GM21367 (cell line): ENCODE results near the gene RNU1-1.
A peak's percentile ranks its signal among the peaks of the same experiment; 100 is the strongest.
"Not testable (repeated sequence)": the region's sequence is repeated elsewhere in the genome, so short reads cannot be mapped to it uniquely, and the experiment has no call there.

ENCODE experiments used
- ATAC-seq: cut with Tn5 transposase; IDR thresholded peaks from one replicate; pipeline ENCODE4 v1.9.1; 2021; ENCODE audit not compliant: unreplicated experiment

The RNU1-1 gene

DNA sequence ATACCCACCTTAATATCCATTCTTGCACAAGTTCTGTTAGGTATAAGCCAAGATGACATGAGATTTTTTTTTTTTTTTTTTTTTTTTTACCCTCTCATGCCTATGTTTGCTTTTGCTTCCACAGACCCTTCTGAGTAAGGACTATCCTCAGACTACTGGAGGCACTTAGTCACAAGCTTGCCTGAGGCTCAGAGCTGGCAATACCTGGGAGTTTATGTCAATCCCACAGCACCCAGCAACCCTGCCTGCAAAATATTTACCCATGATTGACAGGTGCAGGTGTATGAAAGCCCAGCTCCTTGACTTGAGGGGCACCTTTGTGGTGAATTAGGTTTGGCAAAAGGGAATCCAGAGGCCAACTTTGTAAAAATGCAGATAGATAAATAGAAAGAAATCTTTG, 11.7 kb upstream of the RNU1-1 start:
- ATAC-seq: not testable (repeated sequence)

- ATAC-seq: not testable (repeated sequence)
Observed at GRCh38 chr1:16521679-16522078, 7.6 kb upstream of the RNU1-1 start.

- ATAC-seq: no peak
Observed at GRCh38 chr1:16521288-16521583, 7.2 kb upstream of the RNU1-1 start.

- not testable (repeated sequence) for ATAC-seq
Observed at GRCh38 chr1:16520435-16521287, 6.6 kb upstream of the RNU1-1 start.

GRCh38 chr1:16519255-16519951, 5.3 kb upstream of the RNU1-1 start:
- not testable (repeated sequence) for ATAC-seq

DNA sequence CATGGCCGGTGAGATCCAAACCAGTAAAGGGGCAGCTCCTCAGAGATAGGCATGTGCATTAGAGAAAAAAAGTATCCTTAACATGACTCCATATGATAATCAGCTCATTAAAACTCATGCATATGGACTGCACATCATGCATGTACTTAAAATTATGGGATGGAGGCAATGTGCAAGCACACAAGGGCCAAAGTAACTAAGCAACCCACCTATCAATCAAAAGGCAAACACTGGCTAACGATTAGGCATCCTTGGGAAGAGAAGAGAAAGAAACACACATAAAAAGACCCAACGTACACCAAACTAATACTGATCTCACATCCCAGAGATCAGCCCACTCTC, 4.8 kb upstream of the RNU1-1 start:
- not testable (repeated sequence) for ATAC-seq

DNA sequence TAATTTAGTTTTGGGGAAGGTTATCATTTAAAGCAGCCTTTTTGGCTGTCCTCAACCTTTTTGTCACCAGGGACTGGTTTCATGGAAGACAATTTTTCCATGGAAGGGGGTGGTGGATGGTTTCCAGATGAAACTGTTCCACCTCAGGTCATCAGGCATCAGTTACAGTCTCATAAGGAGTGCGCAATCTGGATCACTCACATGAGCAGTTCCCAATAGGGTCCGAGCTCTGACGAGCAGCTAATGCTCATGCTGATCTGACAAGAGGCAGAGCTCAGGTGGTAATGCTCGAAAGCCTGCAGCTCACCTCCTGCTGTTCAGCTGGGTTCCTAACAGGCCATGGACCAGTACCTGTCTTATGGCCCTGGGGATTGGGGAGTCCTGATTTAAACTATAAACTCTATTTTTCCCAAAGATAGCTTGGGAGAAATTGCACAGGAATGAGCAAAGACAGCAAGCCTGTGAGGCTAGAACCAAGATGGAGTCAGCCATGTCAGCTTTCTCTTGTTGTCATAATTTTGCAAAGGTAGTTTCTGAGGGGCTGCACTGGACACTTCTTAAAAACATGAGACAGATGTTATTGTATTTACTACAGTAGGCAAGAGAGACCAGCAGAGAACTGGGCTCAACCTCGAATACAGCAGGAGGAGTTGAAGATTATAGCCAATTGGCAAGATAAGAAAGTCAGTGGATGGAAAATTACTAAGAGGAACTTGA, 2.8 kb upstream of the RNU1-1 start:
- ATAC-seq: not testable (repeated sequence)

DNA sequence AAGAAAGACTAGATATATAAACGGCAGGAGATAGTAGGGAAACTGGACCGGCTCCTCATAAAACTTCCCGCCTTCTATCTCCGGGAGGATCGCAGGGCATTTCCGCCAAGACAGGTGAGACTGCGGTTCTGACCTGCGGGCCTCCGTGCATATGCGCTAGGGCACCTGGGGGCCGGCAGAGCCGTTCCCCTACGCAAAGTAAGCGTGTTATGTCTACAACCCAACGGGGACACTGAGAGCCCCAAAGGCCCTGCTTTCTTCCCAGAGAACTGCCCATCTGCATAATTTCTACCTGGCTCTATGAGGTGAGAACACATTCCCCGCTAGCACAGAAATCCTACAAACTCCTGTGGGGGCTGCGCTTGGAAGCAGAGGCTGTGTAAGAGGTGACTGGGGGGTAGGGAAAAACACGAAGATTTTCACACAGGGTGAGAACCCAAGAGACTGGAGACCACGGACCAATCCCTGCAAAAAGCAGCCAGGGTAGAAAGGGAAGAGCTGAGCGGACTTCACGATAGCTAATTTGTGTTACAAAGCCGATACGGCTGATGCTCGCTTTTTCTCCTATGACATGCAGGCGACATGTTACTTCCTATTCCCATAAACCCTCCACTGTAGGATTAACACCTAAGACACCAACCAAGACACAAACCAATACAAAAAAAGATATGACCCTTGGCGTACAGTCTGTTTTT, 526 bp downstream of the RNU1-1 start:
- peak; percentile 65 for ATAC-seq

- not testable (repeated sequence) for ATAC-seq
Observed at GRCh38 chr1:16512624-16513411, 1.3 kb downstream of the RNU1-1 start.

DNA sequence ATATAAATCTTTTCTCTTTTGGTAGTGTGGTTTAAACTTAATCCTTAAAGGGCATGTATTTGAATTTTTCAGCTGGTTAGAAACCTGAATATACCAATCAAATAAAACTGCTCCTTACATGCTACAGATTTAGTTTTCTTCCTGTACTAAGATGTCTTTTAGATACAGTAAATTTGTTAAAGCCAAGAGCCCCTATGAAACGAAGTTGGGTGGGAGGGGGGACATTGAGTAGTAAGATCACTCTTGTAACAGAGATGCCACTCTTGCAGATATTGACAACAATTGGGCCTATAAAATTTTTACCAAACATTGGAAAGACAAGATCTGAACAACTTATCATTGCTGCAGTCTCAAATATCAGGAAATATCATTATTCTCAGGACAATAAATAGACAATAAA, 2.2 kb downstream of the RNU1-1 start:
- not testable (repeated sequence) for ATAC-seq

DNA sequence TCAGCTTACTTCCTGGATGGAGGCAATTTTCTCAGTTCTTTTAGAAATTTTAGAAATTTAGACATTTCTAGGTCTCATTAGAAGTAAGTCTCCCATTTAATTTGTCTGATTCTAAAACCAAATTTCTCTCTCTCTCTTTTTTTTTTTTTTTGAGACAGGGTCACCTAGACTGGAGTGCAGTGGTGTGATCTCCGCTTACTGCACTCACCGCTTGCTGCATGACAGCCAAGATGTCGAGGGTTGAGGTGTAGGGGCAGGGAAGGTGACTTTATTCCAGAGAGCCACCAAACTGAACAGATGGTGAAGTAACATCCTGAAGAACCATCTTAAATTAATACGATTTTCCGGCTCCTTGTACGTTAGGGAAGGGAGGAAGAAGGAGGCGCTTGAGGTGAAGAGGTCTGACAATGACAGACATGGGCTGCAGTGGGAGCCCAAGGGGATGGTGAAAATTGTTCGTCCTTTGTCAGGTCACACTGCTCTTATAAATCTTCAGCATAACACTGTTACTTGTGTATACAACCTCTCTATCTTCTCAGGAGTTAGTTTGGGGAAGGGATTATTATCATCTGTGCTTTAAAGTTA, 5.1 kb downstream of the RNU1-1 start:
- ATAC-seq: not testable (repeated sequence)

DNA sequence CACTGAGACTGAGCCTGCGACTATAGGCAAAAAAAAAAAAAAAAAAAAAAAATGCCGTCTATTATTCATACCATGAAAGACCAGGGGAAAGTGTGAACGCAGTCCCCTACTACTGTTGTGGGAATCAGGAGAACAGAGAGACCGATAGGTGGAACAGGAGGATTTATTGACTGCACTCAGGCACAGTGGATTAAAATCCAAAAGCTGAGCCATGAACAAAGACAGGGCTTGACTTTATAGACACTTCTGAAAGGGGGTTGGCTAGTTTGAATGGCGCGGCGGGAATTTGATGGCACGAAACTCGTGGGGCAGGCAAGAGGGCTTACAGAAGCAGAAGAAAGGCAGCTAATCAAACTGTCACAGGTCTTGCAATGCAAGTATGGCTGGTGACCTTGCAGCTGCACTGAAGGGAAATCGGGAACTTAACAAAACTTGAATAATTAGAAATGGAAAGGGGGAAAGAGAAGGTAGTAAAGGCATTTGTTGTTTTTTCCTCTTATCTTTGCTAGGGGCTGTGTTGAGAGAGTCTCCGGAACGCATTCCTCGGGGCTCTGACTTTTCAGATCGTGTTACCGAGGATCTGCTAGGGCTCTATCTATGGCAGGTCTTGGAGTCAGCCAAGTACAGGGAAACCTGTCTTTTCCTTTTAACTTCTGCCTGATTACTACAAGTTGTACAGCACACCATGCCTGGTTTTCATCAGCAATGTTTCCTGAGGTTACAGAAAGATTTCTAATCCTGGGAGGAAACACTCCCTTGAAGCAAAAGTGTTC, 7.5 kb downstream of the RNU1-1 start:
- ATAC-seq: not testable (repeated sequence)

DNA sequence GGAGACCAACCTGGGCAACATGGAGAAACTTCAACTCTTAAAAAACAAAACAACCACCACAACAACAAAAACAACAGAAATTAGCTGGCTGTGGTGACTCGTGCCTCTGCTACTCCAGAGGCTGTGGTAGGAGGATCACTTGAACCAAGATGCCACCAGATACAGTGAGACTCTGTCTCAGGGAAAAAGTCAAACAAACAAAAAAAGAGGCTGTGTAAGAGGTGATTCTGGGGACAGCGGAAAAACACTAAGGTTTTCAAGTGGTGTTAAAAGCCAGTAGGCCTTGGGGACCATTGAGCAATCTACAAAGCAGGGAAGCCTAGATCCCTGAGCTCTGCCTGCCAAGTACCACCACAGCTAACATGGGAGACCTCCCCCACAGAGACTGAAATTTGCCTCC, 8.2 kb downstream of the RNU1-1 start:
- ATAC-seq: not testable (repeated sequence)

- ATAC-seq: no peak
Observed at GRCh38 chr1:16503494-16503893, 10.6 kb downstream of the RNU1-1 start.

- not testable (repeated sequence) for ATAC-seq
Observed at GRCh38 chr1:16501446-16501845, 12.6 kb downstream of the RNU1-1 start.

GRCh38 chr1:16500975-16501374, 13.1 kb downstream of the RNU1-1 start:
- not testable (repeated sequence) for ATAC-seq

DNA sequence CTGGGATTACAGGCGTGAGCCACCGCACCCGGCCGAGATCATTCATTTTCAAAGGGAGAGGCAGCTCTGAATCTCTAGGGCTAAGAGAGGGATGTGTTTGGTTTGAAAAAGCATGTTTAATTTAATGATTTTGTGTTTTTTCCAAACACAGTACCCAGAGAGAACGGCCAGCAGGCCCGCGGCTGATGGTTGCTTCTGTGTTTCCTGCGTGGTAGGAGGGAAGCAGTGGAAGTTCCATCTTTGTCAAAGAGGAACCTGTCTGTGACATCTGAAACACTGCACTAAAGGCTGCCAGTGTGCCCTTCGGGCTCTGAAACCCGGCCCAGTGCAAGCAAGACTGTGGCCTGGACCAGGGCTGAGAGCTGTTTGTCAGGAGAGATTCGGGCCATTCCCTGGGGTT, 13.6 kb downstream of the RNU1-1 start:
- not testable (repeated sequence) for ATAC-seq

- ATAC-seq: peak; percentile 70
Observed at GRCh38 chr1:16498573-16499413, 15.3 kb downstream of the RNU1-1 start.
